ENCODE results near the gene PRKAG2. TPM values are rescaled to one million over a fixed set of nuclear protein-coding genes. Genes with fewer than 3 reads are reported as not detected.
"Not testable (repeated sequence)": the region's sequence is repeated elsewhere in the genome, so short reads cannot be mapped to it uniquely, and the experiment has no call there.

PRKAG2 gene
- total RNA-seq, 2 donors from 2014 or later: 23.2 to 28.4 TPM

DNA sequence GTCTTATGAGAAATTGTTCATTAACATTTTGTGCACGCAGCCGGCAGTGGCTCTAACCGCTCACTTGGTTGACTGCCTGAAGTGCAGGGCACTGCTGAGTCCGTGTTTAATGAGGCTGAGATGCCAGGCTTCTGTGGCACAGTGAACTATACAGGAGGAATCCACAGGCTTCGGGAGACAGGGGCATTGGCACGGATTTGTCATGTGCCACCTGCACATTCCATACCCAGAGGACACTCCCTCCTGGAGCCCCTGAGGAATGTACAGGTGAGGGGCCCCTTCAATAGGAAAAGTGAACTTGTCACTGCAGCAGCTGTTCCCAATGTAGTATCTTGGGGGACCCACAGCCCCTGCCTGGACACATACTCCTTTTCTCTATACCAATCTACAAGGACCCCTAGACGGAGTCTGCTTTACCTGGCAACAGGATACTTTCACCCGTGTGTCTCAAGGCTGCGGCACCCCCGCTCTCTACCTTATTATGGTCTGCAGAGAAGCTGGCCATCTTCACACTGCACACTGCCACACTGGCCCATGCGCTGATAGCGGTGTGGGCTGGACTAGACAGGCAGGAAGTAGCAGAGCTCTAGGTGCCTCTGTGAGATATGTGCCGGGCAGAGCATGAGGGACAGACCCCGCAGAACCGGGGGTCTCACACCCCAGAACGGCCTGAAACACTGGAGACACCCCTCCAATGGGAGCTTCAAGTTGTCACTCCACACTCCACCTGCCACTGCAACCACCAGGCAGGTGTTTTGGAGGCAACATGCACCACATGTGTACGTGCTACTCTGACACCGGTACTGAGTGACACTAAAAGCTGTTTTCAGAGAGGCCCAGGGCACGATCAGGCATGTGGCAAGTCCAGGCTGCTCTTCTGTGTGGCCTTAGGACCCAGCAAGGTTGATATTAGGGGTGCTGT lies 285.8 kb downstream of the PRKAG2 start:
- Mint-ChIP-seq H3K27ac (no peak overlapping the region), H3K27me3 (ENCODE audit: low read depth) (no peaks in the 10 kb centered on the region), H3K36me3 (ENCODE audit: insufficient read depth in 2 of 2) (no peaks in the 10 kb centered on the region), H3K4me3 (no peak overlapping the region), H3K9me3 (no peaks in the 10 kb centered on the region), H3K4me1 (ENCODE audit: low read depth) (no peaks in the 10 kb centered on the region)
- no peak for ATAC-seq (replicated peaks in 1 of 2)
- DNase-seq: no peak

DNA sequence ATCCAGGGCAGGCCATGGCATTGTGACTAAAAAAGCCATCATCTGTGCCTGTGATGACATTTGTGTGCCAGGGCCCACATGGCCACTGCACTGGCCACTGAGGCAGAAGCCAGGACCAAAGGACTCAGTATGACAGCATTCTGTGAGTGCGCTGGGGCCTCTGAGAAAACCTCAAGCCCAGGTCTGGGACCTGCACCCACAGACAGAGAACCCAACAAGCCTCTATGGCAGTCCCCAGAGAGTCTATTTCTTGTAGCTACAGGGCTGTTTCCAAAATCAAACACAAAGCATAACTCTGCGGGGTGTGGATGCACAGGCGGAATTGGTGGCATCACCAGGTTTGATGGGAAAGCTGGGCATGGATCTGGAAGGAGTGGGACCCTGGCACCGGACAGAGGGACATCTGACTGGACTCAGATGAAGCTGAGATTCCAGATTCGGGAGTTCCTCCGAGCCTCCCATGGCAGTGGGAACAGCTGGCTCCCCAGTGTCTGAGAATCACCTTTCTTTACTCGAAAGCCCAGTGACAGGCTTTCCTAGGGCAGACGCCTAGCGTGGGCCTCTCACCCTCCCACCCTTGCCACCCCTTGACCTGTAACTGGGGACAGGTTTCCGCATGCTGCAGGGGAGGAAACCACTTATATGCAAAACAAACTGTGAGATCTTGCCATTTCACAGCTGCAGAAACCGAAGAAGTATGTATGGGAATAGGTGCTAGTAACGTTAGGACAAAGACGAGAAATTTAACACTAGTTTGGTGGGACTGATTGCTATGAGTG lies 286.7 kb downstream of the PRKAG2 start:
- no peaks in the 10 kb centered on the region for H3K4me1 Mint-ChIP-seq (ENCODE audit: low read depth)
- ATAC-seq (replicated peaks in 1 of 2) (no peak), DNase-seq (no peak)
- no peaks in the 10 kb centered on the region for H3K9me3 Mint-ChIP-seq
- H3K4me3 Mint-ChIP-seq: no peak overlapping the region
- no peaks in the 10 kb centered on the region for H3K27me3 Mint-ChIP-seq (ENCODE audit: low read depth)
- H3K36me3 Mint-ChIP-seq (ENCODE audit: insufficient read depth in 2 of 2): no peaks in the 10 kb centered on the region
- no peak overlapping the region for H3K27ac Mint-ChIP-seq

DNA sequence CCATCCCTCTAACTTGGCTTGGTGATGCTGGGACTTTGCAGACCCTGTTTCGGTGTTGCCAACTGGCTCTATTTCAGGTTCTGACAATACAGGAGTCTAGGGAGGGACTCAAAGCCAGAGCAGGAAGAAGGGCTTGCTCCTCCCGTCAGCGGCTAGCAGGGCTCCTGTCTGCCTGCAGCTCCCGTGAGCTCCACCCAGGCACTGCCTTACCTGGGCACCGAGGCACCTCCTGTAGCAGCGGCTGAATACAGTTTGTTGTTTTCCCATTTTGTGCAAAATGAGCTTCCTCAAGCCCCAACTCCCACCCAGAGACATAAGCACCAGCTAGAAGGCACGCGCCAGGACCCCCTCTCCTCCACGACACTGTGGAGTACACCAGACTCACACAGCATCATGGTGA lies 287.9 kb downstream of the PRKAG2 start:
- H3K4me3 Mint-ChIP-seq: no peak overlapping the region
- DNase-seq: no peak
- H3K27ac Mint-ChIP-seq: no peak overlapping the region
- no peaks in the 10 kb centered on the region for H3K36me3 Mint-ChIP-seq (ENCODE audit: insufficient read depth in 2 of 2)
- no peak for ATAC-seq (replicated peaks in 1 of 2)
- no peaks in the 10 kb centered on the region for H3K4me1 Mint-ChIP-seq (ENCODE audit: low read depth)
- H3K9me3 Mint-ChIP-seq: no peaks in the 10 kb centered on the region
- H3K27me3 Mint-ChIP-seq (ENCODE audit: low read depth): no peaks in the 10 kb centered on the region

DNA sequence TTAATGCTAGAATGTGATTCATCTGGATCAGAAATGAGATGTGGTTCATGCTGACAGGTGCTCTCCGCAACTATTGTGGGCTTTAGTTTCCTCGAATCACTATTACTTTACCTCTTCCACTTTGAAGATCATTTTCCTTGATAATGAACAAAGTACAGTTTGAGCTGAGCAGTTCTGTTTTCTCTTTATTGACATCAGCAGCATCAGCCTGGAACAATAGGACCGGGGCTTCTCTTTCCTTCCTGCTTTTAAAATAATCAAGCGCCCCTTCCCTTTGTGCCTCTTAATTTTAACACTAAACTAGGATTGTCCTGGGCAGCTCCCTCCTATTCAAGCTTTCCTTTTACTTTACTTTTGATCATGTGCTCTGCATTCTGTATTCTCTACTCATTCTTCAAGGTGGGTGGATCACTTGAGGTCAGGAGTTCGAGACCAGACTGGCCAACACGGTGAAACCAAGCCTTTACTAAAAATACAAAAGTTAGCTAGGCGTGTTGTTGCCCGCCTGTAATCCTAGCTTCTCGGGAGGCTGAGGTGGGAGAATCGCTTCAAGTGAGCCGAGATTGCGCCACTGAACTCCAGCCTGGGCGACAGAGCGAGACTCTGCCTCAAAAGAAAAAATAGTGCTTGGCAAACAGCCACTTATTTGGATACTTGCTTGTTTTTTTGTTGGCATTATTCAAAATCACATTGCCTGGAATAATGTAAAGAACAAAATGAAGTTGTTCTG lies 290.2 kb downstream of the PRKAG2 start:
- ATAC-seq (replicated peaks in 1 of 2) (no peak), DNase-seq (no peak)
- Mint-ChIP-seq H3K27me3 (ENCODE audit: low read depth) (no peaks in the 10 kb centered on the region), H3K27ac (no peak overlapping the region), H3K36me3 (ENCODE audit: insufficient read depth in 2 of 2) (no peaks in the 10 kb centered on the region), H3K4me1 (ENCODE audit: low read depth) (no peaks in the 10 kb centered on the region), H3K9me3 (no peaks in the 10 kb centered on the region), H3K4me3 (no peak overlapping the region)

DNA sequence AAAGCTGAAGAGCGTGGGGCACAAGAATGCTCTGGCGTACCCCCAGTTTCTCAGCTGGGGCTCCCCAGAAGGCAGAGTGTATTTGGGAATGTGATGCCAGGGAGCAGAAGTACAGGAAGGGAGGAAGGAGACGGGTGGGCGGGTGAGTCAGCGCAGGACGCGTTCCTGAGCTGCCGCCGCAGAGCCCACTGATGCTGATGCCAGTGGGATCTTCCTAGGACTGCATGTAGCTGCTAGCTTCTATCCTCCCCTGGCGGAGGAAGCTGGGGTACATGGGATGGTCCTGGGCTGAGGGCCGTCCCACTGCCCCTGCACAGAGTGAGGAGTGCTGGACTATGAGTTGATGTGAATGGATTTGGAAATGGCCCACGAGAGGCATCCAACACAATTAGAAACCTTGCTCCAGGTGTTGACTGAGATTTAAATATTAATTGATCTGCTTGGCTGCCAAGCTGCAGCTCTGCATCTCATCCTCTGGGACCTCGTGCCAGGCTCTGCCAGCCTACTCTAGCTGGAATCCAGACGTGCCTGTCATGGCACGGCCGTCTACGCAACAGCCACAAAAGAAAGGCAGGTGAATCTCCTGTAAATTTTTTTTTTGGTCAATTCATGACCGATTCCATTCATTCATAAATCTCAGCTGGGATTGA lies 291.0 kb downstream of the PRKAG2 start:
- DNase-seq (no peak), ATAC-seq (replicated peaks in 1 of 2) (no peak)
- H3K4me3 Mint-ChIP-seq: no peak overlapping the region
- H3K27ac Mint-ChIP-seq: no peak overlapping the region
- H3K4me1 Mint-ChIP-seq (ENCODE audit: low read depth): no peaks in the 10 kb centered on the region
- no peaks in the 10 kb centered on the region for H3K9me3 Mint-ChIP-seq
- peaks cover 0 to under 1% of the 10 kb centered on the region in 2 donors for H3K36me3 Mint-ChIP-seq (ENCODE audit: insufficient read depth in 2 of 2)
- no peaks in the 10 kb centered on the region for H3K27me3 Mint-ChIP-seq (ENCODE audit: low read depth)

DNA sequence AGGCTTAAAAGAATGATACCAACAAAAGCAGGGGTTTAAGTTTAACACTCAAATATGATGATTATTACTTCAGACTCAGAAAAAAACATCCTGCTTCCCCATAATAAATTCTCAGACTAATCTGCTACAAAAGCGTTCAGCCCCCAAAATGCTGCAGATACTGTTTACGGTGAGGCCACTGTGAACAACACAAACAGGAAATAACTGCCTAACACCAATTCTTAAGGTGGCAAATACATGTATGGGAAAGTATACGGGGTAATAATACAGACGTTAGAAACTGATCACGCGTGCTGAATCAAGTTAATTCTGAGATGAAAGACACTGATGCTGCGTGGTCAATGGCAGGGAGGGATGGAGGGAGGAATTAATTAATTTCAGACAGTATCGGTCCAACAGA lies 295.2 kb downstream of the PRKAG2 start:
- Mint-ChIP-seq H3K27ac (no peak overlapping the region), H3K4me3 (no peak overlapping the region), H3K4me1 (ENCODE audit: low read depth) (no peaks in the 10 kb centered on the region), H3K9me3 (peaks cover 2 to 6% of the 10 kb centered on the region in 2 donors), H3K27me3 (ENCODE audit: low read depth) (no peaks in the 10 kb centered on the region), H3K36me3 (ENCODE audit: insufficient read depth in 2 of 2) (peaks cover 3 to 13% of the 10 kb centered on the region in 2 donors)
- ATAC-seq (replicated peaks in 1 of 2) (no peak), DNase-seq (no peak)

DNA sequence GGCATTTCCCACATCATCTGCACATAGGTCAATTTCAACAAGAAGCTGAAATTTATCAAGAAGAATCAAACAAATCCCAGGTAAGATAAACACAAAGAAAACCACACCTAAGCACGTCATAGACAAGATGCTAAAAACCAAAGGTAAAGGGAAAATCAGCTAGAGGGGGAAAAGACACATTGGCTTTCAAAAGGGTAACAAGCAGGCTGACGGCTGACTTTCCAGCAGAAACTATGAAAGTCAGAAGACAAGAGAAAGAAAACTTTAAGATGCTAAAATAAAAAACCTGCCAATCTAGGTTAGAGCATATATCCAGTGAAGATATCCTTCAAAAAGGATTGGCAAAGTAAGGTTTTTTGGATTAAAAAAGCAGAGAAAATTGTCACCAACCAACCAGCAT lies 297.3 kb downstream of the PRKAG2 start:
- Mint-ChIP-seq H3K4me3 (no peak overlapping the region), H3K27me3 (ENCODE audit: low read depth) (no peaks in the 10 kb centered on the region), H3K27ac (no peak overlapping the region), H3K4me1 (ENCODE audit: low read depth) (no peaks in the 10 kb centered on the region), H3K9me3 (peaks cover 2 to 6% of the 10 kb centered on the region in 2 donors), H3K36me3 (ENCODE audit: insufficient read depth in 2 of 2) (peaks cover 3 to 13% of the 10 kb centered on the region in 2 donors)
- DNase-seq (no peak), ATAC-seq (replicated peaks in 1 of 2) (no peak)

DNA sequence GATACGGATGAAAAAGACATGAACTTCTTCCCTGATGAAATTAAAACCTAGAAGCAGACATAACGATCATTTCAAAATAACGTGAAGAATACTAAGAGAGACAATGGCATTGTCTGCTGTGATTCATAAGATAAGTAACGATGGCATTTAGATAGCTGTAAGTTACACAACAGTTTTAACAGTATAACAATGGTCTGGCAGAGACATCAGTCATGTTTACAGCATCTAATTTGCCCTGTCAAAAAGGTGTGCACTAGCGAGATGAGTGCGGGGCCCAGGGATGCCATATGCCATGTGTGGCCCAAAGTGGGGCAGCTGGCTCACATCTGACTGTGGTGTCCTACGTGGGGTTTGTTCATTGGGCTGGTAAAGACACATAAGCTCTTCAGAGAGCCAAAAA lies 301.5 kb downstream of the PRKAG2 start:
- ATAC-seq (replicated peaks in 1 of 2) (no peak), DNase-seq (no peak)
- H3K4me1 Mint-ChIP-seq (ENCODE audit: low read depth): no peaks in the 10 kb centered on the region
- H3K36me3 Mint-ChIP-seq (ENCODE audit: insufficient read depth in 2 of 2): peaks cover 3 to 11% of the 10 kb centered on the region in 2 donors
- H3K27ac Mint-ChIP-seq: no peak overlapping the region
- no peaks in the 10 kb centered on the region for H3K27me3 Mint-ChIP-seq (ENCODE audit: low read depth)
- no peak overlapping the region for H3K4me3 Mint-ChIP-seq
- H3K9me3 Mint-ChIP-seq: peaks cover 2 to 6% of the 10 kb centered on the region in 2 donors

DNA sequence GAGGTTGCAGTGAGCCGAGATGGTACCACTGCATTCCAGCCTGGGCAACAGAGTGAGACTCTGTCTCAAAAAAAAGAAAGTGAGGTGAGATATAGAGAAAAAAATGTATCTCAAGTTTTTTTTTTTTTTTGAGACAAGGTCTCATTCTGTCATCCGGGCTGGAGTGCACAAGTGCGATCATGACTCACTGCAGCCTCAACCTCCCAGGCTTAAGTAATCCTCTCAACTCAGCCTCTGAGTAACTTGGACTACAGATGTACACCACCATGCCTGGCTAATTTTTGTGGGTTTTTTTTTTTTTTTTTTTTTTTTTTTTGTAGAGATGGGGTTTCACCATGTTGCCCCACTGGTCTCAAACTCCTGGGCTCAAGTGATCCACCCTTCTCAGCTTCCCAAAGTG lies 303.9 kb downstream of the PRKAG2 start:
- H3K36me3 Mint-ChIP-seq (ENCODE audit: insufficient read depth in 2 of 2); H3K27me3 Mint-ChIP-seq (ENCODE audit: low read depth); H3K4me3 Mint-ChIP-seq; H3K27ac Mint-ChIP-seq; DNase-seq; H3K4me1 Mint-ChIP-seq (ENCODE audit: low read depth); H3K9me3 Mint-ChIP-seq: not testable (repeated sequence)
- ATAC-seq (replicated peaks in 1 of 2): peak; percentile 40 to 49

DNA sequence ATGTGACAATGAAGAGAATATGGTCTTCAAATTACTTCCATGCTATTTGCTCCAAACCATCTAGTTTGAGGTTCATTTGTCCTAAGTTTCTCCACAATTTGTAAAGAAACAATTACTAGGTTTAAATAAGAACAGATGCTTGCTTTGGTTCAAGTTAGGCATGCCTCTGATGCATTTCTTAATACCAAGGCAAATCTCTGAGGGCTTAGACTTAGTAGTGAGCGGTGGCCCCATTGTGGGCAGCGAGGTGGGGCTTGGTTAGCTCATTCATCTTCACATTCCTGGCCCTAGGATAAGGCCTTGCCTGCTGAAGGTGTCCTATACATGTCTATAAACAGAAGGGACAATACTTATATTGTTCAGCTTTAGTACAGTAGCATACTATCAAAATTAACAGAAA lies 304.8 kb downstream of the PRKAG2 start:
- Mint-ChIP-seq H3K9me3 (no peaks in the 10 kb centered on the region), H3K36me3 (ENCODE audit: insufficient read depth in 2 of 2) (peaks cover 0 to 3% of the 10 kb centered on the region in 2 donors), H3K4me1 (ENCODE audit: low read depth) (no peaks in the 10 kb centered on the region), H3K27ac (no peak overlapping the region), H3K27me3 (ENCODE audit: low read depth) (no peaks in the 10 kb centered on the region), H3K4me3 (no peak overlapping the region)
- DNase-seq (no peak), ATAC-seq (replicated peaks in 1 of 2) (no peak)

DNA sequence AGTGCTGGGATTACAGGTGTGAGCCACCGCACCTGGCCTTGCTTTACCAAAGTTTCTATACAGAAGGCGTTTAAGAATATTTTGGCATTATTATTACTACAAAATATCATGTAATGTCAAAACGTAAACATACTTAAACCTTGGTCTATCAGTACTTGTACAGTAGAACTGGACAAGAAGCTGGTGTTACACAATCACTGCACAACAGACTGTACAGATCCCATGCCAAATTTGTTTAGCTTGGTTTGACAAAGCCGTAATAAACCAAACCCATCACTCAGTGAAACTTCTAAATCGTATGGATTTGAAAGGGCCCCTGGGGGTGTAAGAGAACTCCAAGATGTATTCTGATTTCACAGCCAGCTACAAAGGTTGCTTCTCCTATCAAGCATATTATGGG lies 305.4 kb downstream of the PRKAG2 start:
- Mint-ChIP-seq H3K4me3 (no peak overlapping the region), H3K27me3 (ENCODE audit: low read depth) (no peaks in the 10 kb centered on the region), H3K4me1 (ENCODE audit: low read depth) (no peaks in the 10 kb centered on the region), H3K9me3 (no peaks in the 10 kb centered on the region), H3K36me3 (ENCODE audit: insufficient read depth in 2 of 2) (peaks cover 0 to 3% of the 10 kb centered on the region in 2 donors), H3K27ac (no peak overlapping the region)
- ATAC-seq (replicated peaks in 1 of 2) (no peak), DNase-seq (no peak)

DNA sequence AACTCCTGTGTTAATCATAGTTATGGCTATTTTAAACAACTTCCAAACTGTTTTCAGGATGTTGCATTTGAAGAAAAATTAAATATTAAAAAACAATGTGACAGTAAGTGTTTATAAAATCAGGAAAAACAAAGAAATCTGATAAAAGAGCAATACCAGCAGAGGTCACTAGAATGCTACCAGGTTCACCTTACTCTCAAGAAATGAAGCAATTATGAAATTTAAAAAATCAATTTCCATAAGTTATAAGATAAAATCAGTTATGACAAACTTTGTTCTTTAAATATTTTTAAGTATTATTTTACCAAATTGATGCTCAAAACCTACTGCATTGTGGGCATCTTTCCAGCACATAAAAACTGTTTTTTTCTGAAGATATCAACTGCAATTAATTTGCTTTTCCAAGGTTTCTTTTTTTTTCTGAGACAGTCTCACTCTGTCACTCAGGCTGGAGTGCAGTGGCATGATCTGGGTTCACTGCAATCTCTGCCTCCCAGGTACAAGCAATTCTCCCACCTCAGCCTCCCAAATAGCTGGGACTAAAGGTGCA lies 306.5 kb downstream of the PRKAG2 start:
- H3K27ac Mint-ChIP-seq: no peak overlapping the region
- H3K4me1 Mint-ChIP-seq (ENCODE audit: low read depth): no peaks in the 10 kb centered on the region
- ATAC-seq (replicated peaks in 1 of 2) (no peak), DNase-seq (no peak)
- no peaks in the 10 kb centered on the region for H3K27me3 Mint-ChIP-seq (ENCODE audit: low read depth)
- H3K9me3 Mint-ChIP-seq: no peaks in the 10 kb centered on the region
- H3K4me3 Mint-ChIP-seq: no peak overlapping the region
- peaks cover 0 to 3% of the 10 kb centered on the region in 2 donors for H3K36me3 Mint-ChIP-seq (ENCODE audit: insufficient read depth in 2 of 2)
